ENCODE measurements around the gene PLAAT2. TPM values are rescaled to one million over a fixed set of nuclear protein-coding genes. Genes with fewer than 3 reads are reported as not detected.
A peak's percentile ranks its signal among the peaks of the same experiment; 100 is the strongest.

Gene PLAAT2
- total RNA-seq, 1 experiment from 2014 or later = 0.58 TPM

DNA sequence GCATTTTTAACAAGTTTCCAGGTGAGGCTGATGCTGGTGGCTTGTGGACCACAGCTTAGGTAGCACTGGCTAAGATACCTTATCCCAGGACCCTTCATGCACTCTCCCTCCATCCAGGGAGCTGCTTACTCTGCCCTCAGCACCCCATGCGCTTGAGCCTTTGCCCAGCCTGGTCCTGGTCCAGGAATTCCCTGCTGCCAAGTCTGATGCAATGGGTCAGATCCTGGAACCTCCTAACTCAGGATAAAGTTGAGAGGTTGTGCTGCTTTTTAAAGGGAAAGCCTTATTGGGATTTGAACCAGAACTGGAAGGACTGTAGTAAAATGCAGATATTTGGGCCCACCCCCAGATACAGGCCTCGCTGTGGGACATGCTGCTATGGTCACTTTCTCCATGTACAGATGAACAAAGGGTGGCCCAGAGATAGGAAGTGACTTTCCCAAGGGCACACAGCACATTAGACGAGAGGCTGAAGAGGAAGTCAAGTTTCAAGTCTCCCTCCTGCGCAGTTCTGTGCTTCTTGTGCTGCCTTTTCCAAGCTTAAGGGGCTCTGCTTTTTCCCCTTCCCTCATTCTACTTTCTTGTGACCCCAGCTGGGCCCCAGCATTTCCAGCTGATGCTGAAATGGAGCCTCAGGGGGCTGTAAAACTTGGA is 58.1 kb downstream of the PLAAT2 start:
- H3K4me3 Mint-ChIP-seq (ENCODE audit: unreplicated experiment) = no peak overlapping the region
- H3K4me1 Mint-ChIP-seq (ENCODE audit: insufficient read depth, unreplicated experiment) = no peaks in the 10 kb centered on the region
- CTCF ChIA-PET = interaction anchor here (0.6 to 1.5 kb wide), 2 partner anchors 26 to 530 kb away, joined by 3 to 4 read pairs; no protein-coding TSS in a partner anchor
- H3K36me3 Mint-ChIP-seq (ENCODE audit: insufficient read depth, unreplicated experiment) = no peaks in the 10 kb centered on the region
- intact Hi-C loops (cut with micrococcal nuclease) = no loop called here
- peak; percentile 40 for DNase-seq (ENCODE audit: unreplicated experiment)
- no peak overlapping the region for H3K27ac Mint-ChIP-seq (ENCODE audit: low read depth, unreplicated experiment)
- TF ChIP-seq, protein P1, sequence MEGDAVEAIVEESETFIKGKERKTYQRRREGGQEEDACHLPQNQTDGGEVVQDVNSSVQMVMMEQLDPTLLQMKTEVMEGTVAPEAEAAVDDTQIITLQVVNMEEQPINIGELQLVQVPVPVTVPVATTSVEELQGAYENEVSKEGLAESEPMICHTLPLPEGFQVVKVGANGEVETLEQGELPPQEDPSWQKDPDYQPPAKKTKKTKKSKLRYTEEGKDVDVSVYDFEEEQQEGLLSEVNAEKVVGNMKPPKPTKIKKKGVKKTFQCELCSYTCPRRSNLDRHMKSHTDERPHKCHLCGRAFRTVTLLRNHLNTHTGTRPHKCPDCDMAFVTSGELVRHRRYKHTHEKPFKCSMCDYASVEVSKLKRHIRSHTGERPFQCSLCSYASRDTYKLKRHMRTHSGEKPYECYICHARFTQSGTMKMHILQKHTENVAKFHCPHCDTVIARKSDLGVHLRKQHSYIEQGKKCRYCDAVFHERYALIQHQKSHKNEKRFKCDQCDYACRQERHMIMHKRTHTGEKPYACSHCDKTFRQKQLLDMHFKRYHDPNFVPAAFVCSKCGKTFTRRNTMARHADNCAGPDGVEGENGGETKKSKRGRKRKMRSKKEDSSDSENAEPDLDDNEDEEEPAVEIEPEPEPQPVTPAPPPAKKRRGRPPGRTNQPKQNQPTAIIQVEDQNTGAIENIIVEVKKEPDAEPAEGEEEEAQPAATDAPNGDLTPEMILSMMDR (IDR thresholded peaks at IDR 0.05; ENCODE audit: unreplicated experiment) = no peak
- H3K27me3 Mint-ChIP-seq (ENCODE audit: insufficient read depth, unreplicated experiment) = no peaks in the 10 kb centered on the region
- POLR2A ChIA-PET = interaction anchor here (0.5 to 0.7 kb wide), 2 partner anchors 39 to 219 kb away, joined by 3 read pairs; no protein-coding TSS in a partner anchor
- H3K9me3 Mint-ChIP-seq (ENCODE audit: unreplicated experiment) = peaks cover under 1% of the 10 kb centered on the region
- no TSS peak for BruUV-seq (replicated peaks)

DNA sequence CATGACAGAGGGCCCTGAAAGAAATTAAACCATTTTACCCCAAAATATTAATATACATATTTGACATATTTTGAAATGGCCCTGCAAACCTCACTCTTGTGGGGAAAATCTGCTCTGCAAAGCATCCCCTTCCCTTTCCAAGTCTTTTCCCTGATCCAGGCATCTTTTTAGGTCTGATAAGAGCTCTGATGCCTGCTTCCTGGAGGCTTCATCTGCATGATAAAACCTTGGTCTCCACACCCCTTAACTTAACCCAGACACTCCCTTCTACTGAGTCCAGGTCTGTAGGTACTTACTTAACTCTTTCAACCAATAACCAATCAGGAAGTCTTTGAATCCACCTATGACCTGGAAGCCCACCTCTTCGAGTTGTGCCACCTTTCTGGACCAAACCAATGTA is 59.1 kb downstream of the PLAAT2 start:
- H3K9me3 Mint-ChIP-seq (ENCODE audit: unreplicated experiment) = peaks cover 8% of the 10 kb centered on the region
- H3K36me3 Mint-ChIP-seq (ENCODE audit: insufficient read depth, unreplicated experiment) = no peaks in the 10 kb centered on the region
- TF ChIP-seq, protein P1 (IDR thresholded peaks at IDR 0.05; ENCODE audit: unreplicated experiment) = no peak
- no peak overlapping the region for H3K27ac Mint-ChIP-seq (ENCODE audit: low read depth, unreplicated experiment)
- no TSS peak for BruUV-seq (replicated peaks)
- DNase-seq (ENCODE audit: unreplicated experiment) = no peak
- ChIA-PET POLR2A (interaction anchor here (0.7 kb wide), 1 partner anchor 38 kb away, joined by 3 read pairs; no protein-coding TSS in a partner anchor), CTCF (interaction anchor here (0.6 to 1.5 kb wide), 2 partner anchors 25 to 529 kb away, joined by 3 to 4 read pairs; no protein-coding TSS in a partner anchor)
- no peak overlapping the region for H3K4me3 Mint-ChIP-seq (ENCODE audit: unreplicated experiment)
- H3K27me3 Mint-ChIP-seq (ENCODE audit: insufficient read depth, unreplicated experiment) = no peaks in the 10 kb centered on the region
- intact Hi-C loops (cut with micrococcal nuclease) = no loop called here
- no peaks in the 10 kb centered on the region for H3K4me1 Mint-ChIP-seq (ENCODE audit: insufficient read depth, unreplicated experiment)

DNA sequence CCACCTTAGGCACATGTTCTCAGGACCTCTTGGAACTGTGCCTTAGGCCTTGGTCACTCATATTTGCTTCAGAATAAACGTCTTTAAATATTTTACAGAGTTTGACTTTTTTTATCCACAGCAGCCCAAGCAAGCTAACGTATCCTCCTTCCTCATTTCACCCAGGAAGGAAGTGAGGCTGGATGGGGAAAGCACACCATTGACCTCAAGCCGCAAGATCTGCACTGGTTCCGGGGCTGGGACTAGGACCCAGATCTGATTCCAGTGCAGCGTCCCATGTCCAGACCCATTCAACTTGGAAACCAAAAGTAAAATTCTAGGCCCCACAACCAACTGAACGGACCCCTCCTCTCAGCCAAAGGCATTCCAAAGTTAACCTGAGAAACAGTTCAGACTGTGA is 59.7 kb downstream of the PLAAT2 start:
- Mint-ChIP-seq H3K27ac (ENCODE audit: low read depth, unreplicated experiment) (no peak overlapping the region), H3K9me3 (ENCODE audit: unreplicated experiment) (peaks cover 8% of the 10 kb centered on the region), H3K27me3 (ENCODE audit: insufficient read depth, unreplicated experiment) (no peaks in the 10 kb centered on the region), H3K4me1 (ENCODE audit: insufficient read depth, unreplicated experiment) (no peaks in the 10 kb centered on the region), H3K36me3 (ENCODE audit: insufficient read depth, unreplicated experiment) (no peaks in the 10 kb centered on the region), H3K4me3 (ENCODE audit: unreplicated experiment) (no peak overlapping the region)
- no peak for DNase-seq (ENCODE audit: unreplicated experiment)
- TF ChIP-seq, protein P1 (IDR thresholded peaks at IDR 0.05; ENCODE audit: unreplicated experiment) = no peak
- ChIA-PET CTCF (interaction anchor here (1.5 kb wide), 1 partner anchor 25 kb away, joined by 4 read pairs; no protein-coding TSS in a partner anchor), POLR2A (no interaction called here)
- intact Hi-C loops (cut with micrococcal nuclease) = no loop called here
- no TSS peak for BruUV-seq (replicated peaks)

Other genes with a start within 250 kb of the PLAAT2 start
- gene SLC22A9, start 193.6 kb downstream of the PLAAT2 start, total RNA-seq (2022) = not detected in 2 replicates
- not detected in 2 replicates for gene PLAAT5, start 72.2 kb downstream of the PLAAT2 start, total RNA-seq (2022)
- not detected in 2 replicates for gene LGALS12, start 57.3 kb downstream of the PLAAT2 start, total RNA-seq (2022)
- gene PLAAT4, start 26.6 kb downstream of the PLAAT2 start, total RNA-seq (2022) = 0.69 and 0.96 TPM in 2 replicates
- gene PLAAT3, start 51.1 kb upstream of the PLAAT2 start, total RNA-seq (2022) = 3.6 and 3.9 TPM in 2 replicates
- gene ATL3, start 108.0 kb upstream of the PLAAT2 start, total RNA-seq (2022) = 74.0 and 77.1 TPM in 2 replicates
- 95.4 and 129 TPM in 2 replicates for gene RTN3, start 118.1 kb upstream of the PLAAT2 start, total RNA-seq (2022)
- 2.6 and 5.2 TPM in 2 replicates for gene ZFTA, start 205.4 kb upstream of the PLAAT2 start, total RNA-seq (2022)

Measured in MCF 10A (cell line).